NT2/D1 (cell line): ENCODE results near the gene WNT9B.

Source experiments
- SUZ12 ChIP-seq: IDR thresholded peaks from 2 replicates; pipeline ENCODE4 v1.6.1; 2011; ENCODE audit not compliant: insufficient read length, insufficient read depth; ENCODE audit errors: extremely low read depth
- YY1 ChIP-seq: IDR thresholded peaks from 2 replicates; pipeline ENCODE4 v1.6.1; 2011; ENCODE audit not compliant: insufficient read length, insufficient read depth
- ZNF274 ChIP-seq: IDR thresholded peaks from 2 replicates; pipeline ENCODE4 v1.6.1; 2011; ENCODE audit warnings: mild to moderate bottlenecking, low read depth, low read length

DNA sequence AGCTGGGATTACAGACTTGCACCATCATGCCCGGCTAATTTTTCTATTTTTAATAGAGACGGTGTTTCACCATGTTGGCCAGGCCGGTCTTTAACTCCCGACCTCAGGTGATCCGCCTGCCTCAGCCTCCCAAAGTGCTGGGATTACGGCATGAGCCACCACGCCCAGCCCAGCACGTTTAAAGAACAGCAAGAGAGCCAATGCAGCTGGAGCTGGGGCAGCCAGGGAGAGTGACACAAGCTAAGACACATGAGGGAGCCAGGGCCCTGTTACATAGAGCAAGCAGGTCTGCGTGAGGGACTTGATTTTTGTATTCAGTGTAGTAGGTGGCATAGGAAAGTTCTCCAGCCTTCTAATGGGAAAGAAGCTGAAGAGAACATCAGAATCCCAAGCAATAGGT, 49.9 kb downstream of the WNT9B start:
- TF ChIP-seq ZNF274 (no peak), YY1 (no peak), SUZ12 (no peak)
